H1 (cell line): Measurements from ENCODE around the gene ZSCAN12. TPM values are rescaled to one million over a fixed set of nuclear protein-coding genes. Genes with fewer than 3 reads are reported as not detected.

ENCODE experiments used
- CTCF ChIA-PET: fragments of 300-600 bp; sonication (Branson Sonifier 250); formaldehyde crosslinking; loops from one replicate; lab custom pipeline; 2021; ENCODE audit not compliant: partially characterized antibody; lab: Charles Lee
- POLR2A ChIA-PET: fragments of 300-600 bp; sonication (Branson Sonifier 250); formaldehyde crosslinking; loops from one replicate; lab custom pipeline; 2021; ENCODE audit warnings: inconsistent platforms; ENCODE audit not compliant: partially characterized antibody; lab: Charles Lee
- DNase-seq, 2 experiments: peaks; one replicate each; pipeline versions ENCODE4 v3.0.0 to v3.0.0-alpha.2; 2010 to 2022; ENCODE audit warnings: low spot score in 2 of 2, low read depth in 1 of 2, mixed read lengths in 1 of 2
- FAIRE-seq: peaks from 2 replicates; lab custom pipeline; 2011; peaks lifted over from hg19 to GRCh38; lab: Jason Lieb, UNC
- H2AFZ ChIP-seq: 2 replicates; pipeline ENCODE4 v1.8.1; 2012; ENCODE audit warnings: low read length, inconsistent platforms
- H2AK5ac ChIP-seq: 2 replicates; pipeline ENCODE4 v1.6.1; 2013; ENCODE audit warnings: low read depth, low read length
- H2BK120ac ChIP-seq: replicated peaks from 2 replicates; pipeline ENCODE3; 2013; ENCODE audit warnings: low read depth, low read length, inconsistent platforms
- H2BK12ac ChIP-seq: 2 replicates; pipeline ENCODE4 v1.6.1; 2013; ENCODE audit warnings: low read depth, low read length
- H2BK15ac ChIP-seq: 2 replicates; pipeline ENCODE4 v1.6.1; 2013; ENCODE audit warnings: low read length
- H2BK20ac ChIP-seq: 2 replicates; pipeline ENCODE4 v1.6.1; 2013; ENCODE audit warnings: low read length
- H2BK5ac ChIP-seq: 2 replicates; pipeline ENCODE4 v1.6.1; 2013; ENCODE audit warnings: low read depth, low read length
- H3K14ac ChIP-seq: 2 replicates; pipeline ENCODE4 v1.6.1; 2013; ENCODE audit warnings: inconsistent platforms; ENCODE audit not compliant: insufficient read length
- H3K18ac ChIP-seq: 2 replicates; pipeline ENCODE4 v1.6.1; 2013; ENCODE audit warnings: low read length; ENCODE audit errors: extremely low read depth
- H3K23ac ChIP-seq: 2 replicates; pipeline ENCODE4 v1.6.1; 2013; ENCODE audit warnings: inconsistent platforms; ENCODE audit not compliant: insufficient read length
- H3K23me2 ChIP-seq: 2 replicates; pipeline ENCODE4 v1.6.1; 2013; ENCODE audit warnings: low read depth, low read length
- H3K27ac ChIP-seq: 2 replicates; pipeline ENCODE4 v1.6.1; 2011; ENCODE audit warnings: low read depth, low read length, inconsistent platforms
- H3K27me3 ChIP-seq, 4 experiments: replicated peaks in 1 of 4; 1 replicate in 1 of 4; 2 replicates in 3 of 4; pipeline versions ENCODE4 v1.6.1 to v1.8.1; 2011 to 2013; ENCODE audit warnings: low read length in 3 of 4, mild to moderate bottlenecking in 3 of 4, inconsistent platforms in 2 of 4, mixed read lengths in 2 of 4, moderate library complexity in 1 of 4; ENCODE audit not compliant: control insufficient read depth in 3 of 4, insufficient read depth in 3 of 4; ENCODE audit errors: extremely low read depth in 1 of 4
- H3K36me3 ChIP-seq, 4 experiments: 2 replicates each; pipeline versions ENCODE4 v1.6.1 to v1.8.1; 2011 to 2013; ENCODE audit warnings: mild to moderate bottlenecking in 4 of 4, low read length in 3 of 4, moderate library complexity in 2 of 4, control low read depth in 1 of 4, inconsistent platforms in 1 of 4; ENCODE audit not compliant: insufficient read depth in 4 of 4, control insufficient read depth in 2 of 4
- H3K4ac ChIP-seq: replicated peaks from 2 replicates; pipeline ENCODE3; 2013; ENCODE audit warnings: low read length, low read depth, mixed read lengths, inconsistent platforms; ENCODE audit not compliant: insufficient read length
- H3K4me1 ChIP-seq, 4 experiments: replicated peaks in 1 of 4; 1 replicate in 1 of 4; 2 replicates in 3 of 4; pipeline versions ENCODE4 v1.6.1 to v1.8.1; 2011 to 2013; ENCODE audit warnings: low read length in 3 of 4, inconsistent platforms in 2 of 4, mixed read lengths in 1 of 4; ENCODE audit not compliant: insufficient read depth in 4 of 4, control insufficient read depth in 3 of 4
- H3K4me2 ChIP-seq, 2 experiments: 2 replicates each; pipeline versions ENCODE4 v1.6.1 to v1.8.1; 2011 to 2013; ENCODE audit warnings: low read depth in 2 of 2, low read length in 2 of 2, control low read depth in 1 of 2, inconsistent platforms in 1 of 2, mild to moderate bottlenecking in 1 of 2; ENCODE audit not compliant: insufficient read depth in 1 of 2
- H3K4me3 ChIP-seq, 4 experiments: fragments of 200-600, 300-600 bp in 1 of 4; sonication (generic), shearing (Covaris generic), sonication (Bioruptor Twin) in 1 of 4; 2 replicates each; pipeline versions ENCODE4 v1.5.1 to v1.8.1; 2011 to 2016; ENCODE audit warnings: low read length in 4 of 4, low read depth in 3 of 4, control low read depth in 2 of 4, inconsistent platforms in 2 of 4, mild to moderate bottlenecking in 2 of 4, mixed read lengths in 1 of 4, moderate library complexity in 1 of 4; ENCODE audit not compliant: insufficient read depth in 2 of 4; ENCODE audit errors: extremely low read depth in 1 of 4
- H3K56ac ChIP-seq: replicated peaks from 2 replicates; pipeline ENCODE3; 2013; ENCODE audit warnings: low read depth, mild to moderate bottlenecking, mixed read lengths, low read length, inconsistent platforms; ENCODE audit not compliant: insufficient read length
- H3K79me1 ChIP-seq: 2 replicates; pipeline ENCODE4 v1.6.1; 2013; ENCODE audit warnings: low read depth, low read length, control low read depth
- H3K79me2 ChIP-seq, 2 experiments: 2 replicates each; pipeline versions ENCODE4 v1.6.1 to v1.8.1; 2012 to 2013; ENCODE audit warnings: low read length in 2 of 2, mild to moderate bottlenecking in 2 of 2, inconsistent platforms in 1 of 2; ENCODE audit not compliant: insufficient read depth in 2 of 2, control insufficient read depth in 1 of 2
- H3K9ac ChIP-seq, 4 experiments: replicated peaks in 1 of 4; 1 replicate in 1 of 4; 2 replicates in 3 of 4; pipeline versions ENCODE4 v1.6.1 to v1.8.1; 2011 to 2013; ENCODE audit warnings: low read depth in 3 of 4, low read length in 3 of 4, control low read depth in 2 of 4, mild to moderate bottlenecking in 2 of 4, moderate library complexity in 2 of 4, inconsistent platforms in 1 of 4; ENCODE audit errors: extremely low read depth in 1 of 4
- H3K9me3 ChIP-seq, 2 experiments: 2 replicates each; pipeline versions ENCODE4 v1.6.1 to v1.8.1; 2012 to 2013; ENCODE audit warnings: mild to moderate bottlenecking in 2 of 2, moderate library complexity in 2 of 2, control low read depth in 1 of 2, inconsistent platforms in 1 of 2, low read depth in 1 of 2, low read length in 1 of 2, mixed read lengths in 1 of 2; ENCODE audit not compliant: insufficient read depth in 2 of 2
- H4K20me1 ChIP-seq, 2 experiments: replicated peaks in 1 of 2; 2 replicates each; pipeline versions ENCODE3 to v1.8.1; 2011 to 2013; ENCODE audit warnings: inconsistent platforms in 2 of 2, low read length in 2 of 2, mild to moderate bottlenecking in 1 of 2; ENCODE audit not compliant: insufficient read depth in 2 of 2, control insufficient read depth in 1 of 2
- H4K5ac ChIP-seq: 2 replicates; pipeline ENCODE4 v1.6.1; 2013; ENCODE audit warnings: low read length, low read depth, mixed read lengths, inconsistent platforms; ENCODE audit not compliant: insufficient read length
- H4K8ac ChIP-seq: 2 replicates; pipeline ENCODE4 v1.8.0; 2013; ENCODE audit warnings: mild to moderate bottlenecking, moderate library complexity, low read length, inconsistent platforms; ENCODE audit not compliant: insufficient read depth; ENCODE audit errors: extremely low read depth
- H4K91ac ChIP-seq: replicated peaks from 2 replicates; pipeline ENCODE3; 2013; ENCODE audit warnings: low read length, mixed read lengths, inconsistent platforms; ENCODE audit not compliant: insufficient read length
- ASH2L ChIP-seq: fragments of 200-600, 300-600 bp; sonication (generic); IDR thresholded peaks from one replicate; pipeline ENCODE4 v1.7.1; 2017; ENCODE audit warnings: low read length
- SP4 ChIP-seq: IDR thresholded peaks from 2 replicates; pipeline ENCODE4 v1.6.1; 2012; ENCODE audit warnings: low read length, inconsistent platforms
- WGBS, 2 experiments: shearing (Covaris generic) in 1 of 2; methylation state at CpG; one replicate each; pipeline versions ENCODE4 v1.1.6 to v1.1.7; 2013 to 2015; ENCODE audit warnings: low lambda C conversion rate in 2 of 2, mixed read lengths in 2 of 2, inconsistent platforms in 1 of 2, low coverage in 1 of 2, missing lambda C conversion rate in 1 of 2; ENCODE audit not compliant: insufficient replicate concordance in 2 of 2, insufficient coverage in 1 of 2, insufficient read length in 1 of 2; ENCODE audit errors: extremely low coverage in 1 of 2, missing lambda C conversion rate in 1 of 2; 5-methylcytosine and 5-hydroxymethylcytosine counted together
- polyA plus RNA-seq, 7 experiments: library from polyadenylated mRNA; depleted of rRNA in 3 of 7; stranded (reverse) in 5 of 7; unstranded in 2 of 7; fragments of >200 nt in 5 of 7; fragments of 200-250 nt in 2 of 7; gene quantifications; 1 replicate in 5 of 7; 2 replicates in 1 of 7; 4 replicates in 1 of 7; pipeline versions ENCODE4 v1.2.1 to v1.2.3, GENCODE V29; 2011 to 2013; ENCODE audit warnings: missing spikeins in 2 of 7, mixed read lengths in 2 of 7
- total RNA-seq: library from RNA; stranded (reverse); fragmentation: NEBNext Ultra II Directional; extraction: Animal tissue kit (Norgen Biotek cat#: 25700); gene quantifications from 2 replicates; pipeline ENCODE4 v1.2.1, GENCODE V29; 2021

The ZSCAN12 gene
- total and polyA plus RNA-seq, 2 of the 8 experiments (the other 6 are each of a cell fraction or from before 2014, with no cell fraction given) = 2.2 to 9.6 TPM

DNA sequence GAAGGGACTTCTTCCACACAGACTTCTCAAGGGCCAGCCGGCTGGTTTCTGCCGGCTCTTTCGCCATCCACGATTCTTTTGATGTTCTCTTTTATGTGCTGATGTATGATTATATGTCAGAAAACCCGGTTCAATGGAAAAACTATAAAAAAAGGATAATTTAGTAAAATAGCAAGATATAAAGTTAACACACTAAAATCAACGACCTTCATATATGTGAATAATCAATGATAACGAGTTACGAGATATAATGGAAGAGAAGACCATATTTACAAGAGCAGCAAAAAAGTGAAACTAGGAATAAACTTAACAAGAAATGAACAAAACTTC, 540 bp upstream of the ZSCAN12 start:
- CTCF ChIA-PET = no interaction called here
- Histone ChIP-seq H3K14ac (no peak overlapping the region), H3K4me3 (peak overlapping the region; percentile 67 to 97 (median 93)), H2BK12ac (no peak overlapping the region), H2AFZ (peak overlapping the region; percentile 99; the same call in 1 of the 2 replicates), H3K23me2 (no peaks in the 10 kb centered on the region), H4K5ac (no peak overlapping the region), H2BK5ac (no peak overlapping the region; the same call in 1 of the 2 replicates), H4K91ac (no peak overlapping the region), H3K23ac (no peak overlapping the region), H3K9me3 (no peaks in the 10 kb centered on the region), H3K4me2 (peak overlapping the region; percentile 65 to 91), H3K4me1 (peaks cover 0 to 2% (median 0%) of the 10 kb centered on the region in 4 experiments; a peak in 4 of 7 replicates), H2BK20ac (no peak overlapping the region), H2AK5ac (no peak overlapping the region), H4K8ac (no peak overlapping the region), H2BK15ac (no peak overlapping the region), H3K18ac (no peak overlapping the region), H4K20me1 (peaks cover 0 to 1% of the 10 kb centered on the region in 2 experiments), H3K9ac (peak overlapping the region in 3 of 4 experiments; percentile 81 to 88 (median 82); a peak in 5 of 7 replicates), H3K27me3 (peaks cover 0 to 3% (median 0%) of the 10 kb centered on the region in 4 experiments; a peak in 2 of 7 replicates), H3K56ac (no peak overlapping the region), H3K27ac (no peak overlapping the region), H3K4ac (no peak overlapping the region), H3K79me2 (peaks cover 0 to 38% of the 10 kb centered on the region in 2 experiments; a peak in 3 of 4 replicates), H3K36me3 (peaks cover 2 to 17% (median 9%) of the 10 kb centered on the region in 4 experiments; a peak in 5 of 8 replicates), H3K79me1 (no peaks in the 10 kb centered on the region), H2BK120ac (no peak overlapping the region)
- 24% methylated on average over 8 of the region's 8 CpGs; no CpG with 5 or more reads in 1 of the 2 experiments for WGBS, 2 experiments
- DNase-seq (no peak), FAIRE-seq (no peak)
- TF ChIP-seq ASH2L (peak; percentile 18), SP4 (no peak)
- POLR2A ChIA-PET = interaction anchor here (0.9 to 7.1 kb wide), 3 partner anchors 16 to 43 kb away, joined by 3 to 62 read pairs (median 21); partner anchors contain the start of gene ZSCAN23
